HepG2 (cell line): ENCODE measurements around the gene IQGAP3. TPM values are rescaled to one million over a fixed set of nuclear protein-coding genes. Genes with fewer than 3 reads are reported as not detected.
A peak's percentile ranks its signal among the peaks of the same experiment; 100 is the strongest.

Source experiments
- ATAC-seq: fragments of 200-7000 bp; cut with Tn5 transposase; 3 replicates; pipeline ENCODE4 v1.9.1; 2020; ENCODE audit warnings: mild to moderate bottlenecking, moderate library complexity
- BruUV-seq: library from RNA; stranded (reverse); fragments of 400-500 nt; replicated peaks from 2 replicates; lab custom pipeline; 2021; lab: Mats Ljungman, UMichigan
- CTCF ChIA-PET: fragments of 300-600 bp; formaldehyde crosslinking; extraction: SDS; loops from one replicate; lab custom pipeline; 2021; ENCODE audit warnings: low total read pairs, inconsistent platforms, low intra/inter-chr PET ratio; lab: Yijun Ruan, JAX
- POLR2A ChIA-PET: fragments of 350-600 bp; sonication (Branson Sonifier 250); formaldehyde crosslinking; loops from one replicate; lab custom pipeline; 2020; ENCODE audit warnings: antibody characterized with exemption, inconsistent platforms; lab: Yijun Ruan, JAX
- DNase-seq: peaks from one replicate; pipeline ENCODE4 v3.0.0-alpha.2; 2015; ENCODE audit warnings: low spot score
- FAIRE-seq: peaks from 3 replicates; lab custom pipeline; 2011; peaks lifted over from hg19 to GRCh38; lab: Jason Lieb, UNC
- H2AFZ ChIP-seq: one replicate; pipeline ENCODE4 v1.6.1; 2011; ENCODE audit warnings: low read length, inconsistent platforms
- H3K27ac ChIP-seq: fragments of 300-600 bp; 3 replicates; pipeline ENCODE4 v1.8.0; 2011; ENCODE audit warnings: mixed run types, mild to moderate bottlenecking, mixed read lengths, low read length, inconsistent platforms; ENCODE audit not compliant: insufficient read depth; ENCODE audit errors: extremely low read length
- H3K27me3 ChIP-seq, 2 experiments: fragments of 200-600 bp in 1 of 2; 2 replicates in 1 of 2; 3 replicates in 1 of 2; pipeline versions ENCODE4 v1.6.0 to v1.8.0; 2011; ENCODE audit warnings: low read length in 2 of 2, mild to moderate bottlenecking in 2 of 2, moderate library complexity in 2 of 2, inconsistent platforms in 1 of 2; ENCODE audit not compliant: insufficient read depth in 2 of 2, control insufficient read depth in 1 of 2
- H3K36me3 ChIP-seq, 2 experiments: fragments of 200-600 bp in 1 of 2; replicated peaks in 1 of 2; 2 replicates in 1 of 2; 3 replicates in 1 of 2; pipeline versions ENCODE4 v1.5.1 to v1.8.0; 2011; ENCODE audit warnings: low read length in 2 of 2, inconsistent platforms in 1 of 2; ENCODE audit not compliant: insufficient read depth in 2 of 2, control insufficient read depth in 1 of 2
- H3K4me1 ChIP-seq: 2 replicates; pipeline ENCODE4 v1.5.1; 2012; ENCODE audit warnings: low read length, inconsistent platforms; ENCODE audit not compliant: insufficient read depth
- H3K4me2 ChIP-seq: 2 replicates; pipeline ENCODE4 v1.6.0; 2011; ENCODE audit warnings: low read depth, low read length, inconsistent platforms
- H3K4me3 ChIP-seq, 3 experiments: fragments of 200-600 bp in 1 of 3; sonication (generic), shearing (Covaris generic) in 1 of 3; replicated peaks in 1 of 3; 2 replicates each; pipeline ENCODE4 v1.5.1; 2011 to 2016; ENCODE audit warnings: low read length in 3 of 3, inconsistent platforms in 2 of 3, low read depth in 2 of 3, mild to moderate bottlenecking in 2 of 3, control low read depth in 1 of 3, mixed read lengths in 1 of 3; ENCODE audit not compliant: insufficient read depth in 1 of 3
- H3K79me2 ChIP-seq: one replicate; pipeline ENCODE4 v1.6.1; 2011; ENCODE audit warnings: low read length, inconsistent platforms; ENCODE audit not compliant: insufficient read depth
- H3K9ac ChIP-seq: 2 replicates; pipeline ENCODE4 v1.6.0; 2011; ENCODE audit warnings: mild to moderate bottlenecking, low read depth, low read length, inconsistent platforms; ENCODE audit not compliant: insufficient read depth
- H3K9me3 ChIP-seq: 2 replicates; pipeline ENCODE4 v1.5.1; 2012; ENCODE audit warnings: mild to moderate bottlenecking, low read length
- H4K20me1 ChIP-seq: 2 replicates; pipeline ENCODE4 v1.6.0; 2011; ENCODE audit warnings: inconsistent platforms, mild to moderate bottlenecking, low read length, moderate library complexity; ENCODE audit not compliant: insufficient read depth
- KDM5B ChIP-seq: sonication (generic); formaldehyde crosslinking; IDR thresholded peaks from 2 replicates; pipeline ENCODE4 v1.4.0; 2020; ENCODE audit warnings: missing genetic modification reagents, mild to moderate bottlenecking, borderline replicate concordance
- MBNL3 ChIP-seq: fragments of 250-450 bp; sonication (Bioruptor Pico); conservative IDR thresholded peaks from 2 replicates; pipeline ENCODE4 v1.8.0; 2022; ENCODE audit warnings: mild to moderate bottlenecking, inconsistent platforms
- ZBTB1 ChIP-seq: sonication (generic); formaldehyde crosslinking; IDR thresholded peaks from 2 replicates; pipeline ENCODE4 v1.4.0; 2020; ENCODE audit warnings: missing genetic modification reagents, borderline replicate concordance
- ZFY ChIP-seq: sonication (generic); formaldehyde crosslinking; IDR thresholded peaks from 2 replicates; pipeline ENCODE4 v1.4.0; 2020; ENCODE audit warnings: missing genetic modification reagents
- ZNF788 ChIP-seq: sonication (generic); formaldehyde crosslinking; IDR thresholded peaks from 2 replicates; pipeline ENCODE4 v1.5.0; 2020; ENCODE audit warnings: mild to moderate bottlenecking, missing genetic modification reagents, borderline replicate concordance
- WGBS: methylation state at CpG from one replicate; pipeline ENCODE4 v1.1.6; 2017; ENCODE audit warnings: low lambda C conversion rate; 5-methylcytosine and 5-hydroxymethylcytosine counted together
- in situ Hi-C: cut with HindIII; loops from 2 replicates; pipeline ENCODE4 v1.10.0; 2017; ENCODE audit warnings: low pct_unique_long_range_greater_than_20kb; ENCODE audit not compliant: extremely low pct_ligation_motif_present
- intact Hi-C: fragments of 100-400 bp; cut with micrococcal nuclease; formaldehyde crosslinking; loops from one replicate; pipeline ENCODE4 v1.10.0; 2022; ENCODE audit not compliant: unreplicated experiment
- polyA plus RNA-seq, 8 experiments: library from polyadenylated mRNA; depleted of rRNA in 3 of 8; stranded (reverse) in 7 of 8; unstranded in 1 of 8; fragments of >200 nt; fragmentation: Illumina TruSeq in 4 of 8; extraction: Trizol in 4 of 8; gene quantifications; 2 replicates each; pipeline versions ENCODE4 v1.2.1 to v1.2.3, GENCODE V29; 2011 to 2016; ENCODE audit warnings: low read depth in 4 of 8, missing spikeins in 1 of 8, mixed read lengths in 1 of 8; ENCODE audit not compliant: insufficient read depth in 1 of 8
- total RNA-seq, 5 experiments: library from RNA; depleted of rRNA; stranded (reverse); fragments of >200 nt; fragmentation: Illumina TruSeq; extraction: Trizol; gene quantifications; 2 replicates each; pipeline ENCODE4 v1.2.3, GENCODE V29; 2016; ENCODE audit warnings: low read depth in 1 of 5
- TF ChIP-seq, protein P1 (sequence below): sonication (generic); formaldehyde crosslinking; IDR thresholded peaks from 2 replicates; pipeline ENCODE4 v1.4.0; 2020; ENCODE audit warnings: missing genetic modification reagents
- TF ChIP-seq, protein P2 (sequence below): sonication (generic); formaldehyde crosslinking; IDR thresholded peaks from 2 replicates; pipeline ENCODE4 v1.4.0; 2020; ENCODE audit warnings: mild to moderate bottlenecking, missing genetic modification reagents, borderline replicate concordance
- TF ChIP-seq, protein P3 (sequence below): sonication (generic); formaldehyde crosslinking; IDR thresholded peaks from 2 replicates; pipeline ENCODE4 v1.4.0; 2020; ENCODE audit warnings: missing genetic modification reagents

IQGAP3 gene
- total and polyA plus RNA-seq, 2 of the 13 experiments (the other 11 are each of a cell fraction or from before 2014, with no cell fraction given): 13.5 to 14.1 TPM

DNA sequence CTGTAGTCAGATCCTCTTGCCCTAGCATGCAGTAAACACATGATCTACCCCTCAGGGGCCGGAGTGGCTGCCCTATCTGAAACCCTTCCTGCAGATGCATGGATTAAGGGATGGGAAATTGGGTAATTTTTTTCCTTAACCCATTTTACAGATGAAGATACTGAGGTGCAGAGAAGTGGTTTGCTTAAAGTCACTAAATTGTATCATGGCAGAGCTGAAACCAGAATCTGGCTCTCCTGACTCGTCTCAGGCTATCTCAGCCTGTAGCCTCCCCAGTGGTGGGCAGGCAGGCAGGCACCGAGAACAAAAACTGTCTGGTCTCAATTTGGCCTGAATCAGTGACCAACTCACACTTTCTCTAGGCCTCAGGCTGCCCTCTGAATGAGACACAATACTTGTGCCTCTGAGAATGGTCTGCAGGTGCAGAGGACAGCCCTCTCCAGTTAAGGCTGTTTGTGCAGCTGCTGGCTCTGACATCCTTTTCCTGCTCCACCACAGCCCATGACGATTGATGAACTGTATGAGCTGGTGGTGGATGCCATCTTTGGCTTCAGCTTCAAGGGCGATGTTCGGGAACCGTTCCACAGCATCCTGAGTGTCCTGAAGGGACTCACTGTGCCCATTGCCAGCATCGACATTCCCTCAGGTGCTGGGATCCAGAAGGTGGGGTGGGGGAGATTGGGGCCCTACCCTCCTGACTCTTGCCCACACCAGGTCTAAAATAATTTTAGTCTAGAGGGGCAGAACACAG, 20.7 kb upstream of the IQGAP3 start (continued):
- TF ChIP-seq, protein P1, sequence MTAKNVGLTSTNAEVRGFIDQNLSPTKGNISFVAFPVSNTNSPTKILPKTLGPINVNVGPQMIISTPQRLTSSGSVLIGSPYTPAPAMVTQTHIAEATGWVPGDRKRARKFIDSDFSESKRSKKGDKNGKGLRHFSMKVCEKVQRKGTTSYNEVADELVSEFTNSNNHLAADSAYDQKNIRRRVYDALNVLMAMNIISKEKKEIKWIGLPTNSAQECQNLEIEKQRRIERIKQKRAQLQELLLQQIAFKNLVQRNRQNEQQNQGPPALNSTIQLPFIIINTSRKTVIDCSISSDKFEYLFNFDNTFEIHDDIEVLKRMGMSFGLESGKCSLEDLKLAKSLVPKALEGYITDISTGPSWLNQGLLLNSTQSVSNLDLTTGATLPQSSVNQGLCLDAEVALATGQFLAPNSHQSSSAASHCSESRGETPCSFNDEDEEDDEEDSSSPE: no peak
- no peak for TF ChIP-seq ZNF788

DNA sequence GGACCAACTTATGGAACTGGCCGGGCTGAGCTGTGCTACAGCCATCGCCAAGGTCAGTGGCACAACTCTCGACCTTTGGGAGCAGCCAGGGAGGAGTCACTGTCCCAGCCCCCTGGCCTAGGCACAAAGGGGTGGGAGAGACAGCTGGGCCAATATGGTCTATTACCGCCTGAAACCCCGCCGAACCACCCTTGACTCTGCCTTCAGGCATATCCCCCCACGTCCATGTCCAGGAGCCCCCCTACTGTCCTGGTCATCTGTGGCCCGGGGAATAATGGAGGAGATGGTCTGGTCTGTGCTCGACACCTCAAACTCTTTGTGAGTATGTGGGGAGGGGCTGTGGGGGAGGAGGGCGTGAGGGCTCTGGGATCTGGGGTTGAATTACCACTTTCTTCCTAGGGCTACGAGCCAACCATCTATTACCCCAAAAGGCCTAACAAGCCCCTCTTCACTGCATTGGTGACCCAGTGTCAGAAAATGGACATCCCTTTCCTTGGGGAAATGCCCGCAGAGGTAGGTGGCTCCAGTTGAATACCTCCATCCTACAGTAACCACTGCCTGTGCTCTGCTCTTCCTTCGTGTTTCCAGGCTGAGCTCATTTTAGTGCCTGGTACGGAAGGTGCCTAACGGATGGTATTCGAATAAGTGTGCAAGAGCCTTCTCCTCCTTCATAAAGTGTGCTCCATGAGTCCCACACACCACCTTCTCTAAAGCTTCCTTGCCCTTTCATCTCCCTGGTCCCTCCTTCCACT, 20.0 kb upstream of the IQGAP3 start:
- H2AFZ ChIP-seq: no peak overlapping the region
- intact Hi-C loops (no loop called here), in situ Hi-C loops (no loop called here)
- peaks cover 3 to 34% of the 10 kb centered on the region in 2 experiments for H3K36me3 ChIP-seq
- ATAC-seq (peak; percentile 50; the same call in 2 of the 3 replicates), FAIRE-seq (no peak), DNase-seq (no peak)
- TSS peak; percentile 58 for BruUV-seq
- WGBS: 64% methylated on average over 11 of the region's 16 CpGs
- no peaks in the 10 kb centered on the region for H4K20me1 ChIP-seq
- peak overlapping the region; percentile 87 for H3K9ac ChIP-seq
- ChIA-PET POLR2A (interaction anchor here (1.0 to 2.3 kb wide), 7 partner anchors 9 to 135 kb away, joined by 3 to 36 read pairs (median 8); partner anchors contain the start of gene GPATCH4), CTCF (no interaction called here)
- peaks cover 21% of the 10 kb centered on the region for H3K4me1 ChIP-seq
- peak overlapping the region; percentile 68 for H3K27ac ChIP-seq
- H3K9me3 ChIP-seq: no peaks in the 10 kb centered on the region
- no peaks in the 10 kb centered on the region for H3K27me3 ChIP-seq
- H3K79me2 ChIP-seq: peaks cover 3% of the 10 kb centered on the region
- peak overlapping the region; percentile 73 to 86 (median 81); a peak in 5 of 6 replicates for H3K4me3 ChIP-seq
- peak overlapping the region; percentile 92 for H3K4me2 ChIP-seq
- TF ChIP-seq, protein P2, sequence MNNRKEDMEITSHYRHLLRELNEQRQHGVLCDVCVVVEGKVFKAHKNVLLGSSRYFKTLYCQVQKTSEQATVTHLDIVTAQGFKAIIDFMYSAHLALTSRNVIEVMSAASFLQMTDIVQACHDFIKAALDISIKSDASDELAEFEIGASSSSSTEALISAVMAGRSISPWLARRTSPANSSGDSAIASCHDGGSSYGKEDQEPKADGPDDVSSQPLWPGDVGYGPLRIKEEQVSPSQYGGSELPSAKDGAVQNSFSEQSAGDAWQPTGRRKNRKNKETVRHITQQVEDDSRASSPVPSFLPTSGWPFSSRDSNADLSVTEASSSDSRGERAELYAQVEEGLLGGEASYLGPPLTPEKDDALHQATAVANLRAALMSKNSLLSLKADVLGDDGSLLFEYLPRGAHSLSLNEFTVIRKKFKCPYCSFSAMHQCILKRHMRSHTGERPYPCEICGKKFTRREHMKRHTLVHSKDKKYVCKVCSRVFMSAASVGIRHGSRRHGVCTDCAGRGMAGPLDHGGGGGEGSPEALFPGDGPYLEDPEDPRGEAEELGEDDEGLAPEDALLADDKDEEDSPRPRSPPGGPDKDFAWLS: no peak
- TF ChIP-seq MBNL3 (CRISPR knock-in tag) (no peak), ZBTB1 (no peak), ZFY (CRISPR knock-in tag) (no peak), KDM5B (0 out of 2 replicates have a peak, but pooled peaks have one; percentile 3)
- TF ChIP-seq, protein P3, sequence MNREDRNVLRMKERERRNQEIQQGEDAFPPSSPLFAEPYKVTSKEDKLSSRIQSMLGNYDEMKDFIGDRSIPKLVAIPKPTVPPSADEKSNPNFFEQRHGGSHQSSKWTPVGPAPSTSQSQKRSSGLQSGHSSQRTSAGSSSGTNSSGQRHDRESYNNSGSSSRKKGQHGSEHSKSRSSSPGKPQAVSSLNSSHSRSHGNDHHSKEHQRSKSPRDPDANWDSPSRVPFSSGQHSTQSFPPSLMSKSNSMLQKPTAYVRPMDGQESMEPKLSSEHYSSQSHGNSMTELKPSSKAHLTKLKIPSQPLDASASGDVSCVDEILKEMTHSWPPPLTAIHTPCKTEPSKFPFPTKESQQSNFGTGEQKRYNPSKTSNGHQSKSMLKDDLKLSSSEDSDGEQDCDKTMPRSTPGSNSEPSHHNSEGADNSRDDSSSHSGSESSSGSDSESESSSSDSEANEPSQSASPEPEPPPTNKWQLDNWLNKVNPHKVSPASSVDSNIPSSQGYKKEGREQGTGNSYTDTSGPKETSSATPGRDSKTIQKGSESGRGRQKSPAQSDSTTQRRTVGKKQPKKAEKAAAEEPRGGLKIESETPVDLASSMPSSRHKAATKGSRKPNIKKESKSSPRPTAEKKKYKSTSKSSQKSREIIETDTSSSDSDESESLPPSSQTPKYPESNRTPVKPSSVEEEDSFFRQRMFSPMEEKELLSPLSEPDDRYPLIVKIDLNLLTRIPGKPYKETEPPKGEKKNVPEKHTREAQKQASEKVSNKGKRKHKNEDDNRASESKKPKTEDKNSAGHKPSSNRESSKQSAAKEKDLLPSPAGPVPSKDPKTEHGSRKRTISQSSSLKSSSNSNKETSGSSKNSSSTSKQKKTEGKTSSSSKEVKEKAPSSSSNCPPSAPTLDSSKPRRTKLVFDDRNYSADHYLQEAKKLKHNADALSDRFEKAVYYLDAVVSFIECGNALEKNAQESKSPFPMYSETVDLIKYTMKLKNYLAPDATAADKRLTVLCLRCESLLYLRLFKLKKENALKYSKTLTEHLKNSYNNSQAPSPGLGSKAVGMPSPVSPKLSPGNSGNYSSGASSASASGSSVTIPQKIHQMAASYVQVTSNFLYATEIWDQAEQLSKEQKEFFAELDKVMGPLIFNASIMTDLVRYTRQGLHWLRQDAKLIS (CRISPR knock-in tag): no peak
